ENCODE measurements around the gene DDB1.

DDB1 gene

DNA sequence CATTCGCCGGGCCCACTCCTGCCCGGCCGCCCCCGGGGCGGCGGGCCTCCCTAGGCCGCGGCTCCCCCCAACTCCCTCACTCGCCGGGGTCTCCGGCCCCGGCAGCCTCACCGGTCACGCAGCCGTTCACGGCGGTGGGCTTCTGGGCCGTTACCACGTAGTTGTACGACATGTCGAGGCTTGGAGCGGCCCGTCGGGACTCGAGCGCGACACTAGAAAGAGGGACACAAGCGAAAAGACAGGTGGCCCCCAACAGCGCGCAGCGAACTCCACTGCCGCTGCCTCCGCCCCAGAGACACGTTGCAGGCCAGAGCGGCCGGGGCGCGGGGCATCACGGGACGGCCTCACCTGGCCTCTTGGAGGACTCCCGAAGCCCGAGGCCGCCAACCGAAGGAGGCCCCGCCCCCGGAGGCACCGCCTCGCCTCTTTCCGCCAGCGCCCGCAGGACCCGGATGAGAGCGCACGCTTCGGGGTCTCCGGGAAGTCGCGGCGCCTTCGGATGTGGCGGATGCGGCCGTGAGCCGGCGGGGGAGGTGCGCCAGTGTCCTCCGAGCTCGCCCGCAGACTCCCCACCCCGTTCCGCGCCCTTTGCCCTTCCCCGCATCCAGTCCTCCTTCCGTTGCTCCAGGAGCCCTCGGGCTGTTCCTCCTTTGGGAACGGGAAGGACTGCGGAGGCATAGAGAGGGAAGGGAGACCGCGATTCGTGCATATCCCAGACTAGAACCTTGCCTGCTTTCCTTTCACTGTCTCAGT lies at the start of gene DDB1, which contains the start of gene TKFC:
Gene DDB1, minus strand, starts transcription at position 309 of the 753 bp plus-strand sequence. Its CDS starts 137 bp downstream, at position 172.
Gene TKFC, plus strand, starts transcription at position 432 of the 753 bp plus-strand sequence. CDS start 1,501 bp downstream, outside the sequence.
- peak; percentile 96 to 98 (median 97) for DNase-seq (ENCODE audit: low read depth in 3 of 3)

- DNase-seq (ENCODE audit: low read depth in 3 of 3): no peak
These were observed 48.0 kb upstream of the DDB1 start for GRCh38 chr11:61380884-61381283.

- DNase-seq (ENCODE audit: low read depth in 3 of 3): no peak
These were observed 45.9 kb upstream of the DDB1 start for GRCh38 chr11:61378713-61379313.

DNA sequence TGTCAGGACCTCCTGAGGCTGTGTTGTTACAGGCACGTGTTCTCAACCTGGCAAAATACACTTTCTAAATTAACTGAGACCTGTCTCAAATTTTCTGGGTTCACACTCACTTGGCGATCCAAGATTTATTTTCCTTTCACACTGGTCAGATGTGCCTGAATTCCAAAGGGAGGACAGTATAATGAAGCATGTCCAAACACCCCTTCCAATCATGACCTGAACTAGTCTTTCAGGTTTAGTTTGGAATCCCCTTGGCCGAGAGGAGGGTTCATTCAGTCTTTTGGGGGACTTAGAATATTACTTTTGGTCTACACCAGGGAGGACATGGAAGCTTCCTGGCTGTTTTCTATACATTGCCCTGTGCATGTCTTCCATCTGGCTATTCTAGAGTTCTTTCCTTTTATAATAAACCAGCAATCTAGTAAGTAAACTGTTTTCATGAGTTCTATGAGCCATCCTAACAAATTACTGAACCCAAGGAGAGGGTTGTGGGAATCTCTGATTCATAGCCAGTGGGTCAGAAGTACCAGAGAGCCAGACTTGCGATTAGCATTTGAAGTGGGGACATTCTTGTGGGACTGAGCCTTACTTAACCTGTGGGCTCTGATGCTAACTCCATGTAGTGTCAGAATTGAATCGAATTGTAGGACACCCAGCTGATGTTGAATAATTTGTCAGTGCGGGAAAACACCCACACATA lies 44.7 kb upstream of the DDB1 start:
- no peak for DNase-seq (ENCODE audit: low read depth in 3 of 3)

DNA sequence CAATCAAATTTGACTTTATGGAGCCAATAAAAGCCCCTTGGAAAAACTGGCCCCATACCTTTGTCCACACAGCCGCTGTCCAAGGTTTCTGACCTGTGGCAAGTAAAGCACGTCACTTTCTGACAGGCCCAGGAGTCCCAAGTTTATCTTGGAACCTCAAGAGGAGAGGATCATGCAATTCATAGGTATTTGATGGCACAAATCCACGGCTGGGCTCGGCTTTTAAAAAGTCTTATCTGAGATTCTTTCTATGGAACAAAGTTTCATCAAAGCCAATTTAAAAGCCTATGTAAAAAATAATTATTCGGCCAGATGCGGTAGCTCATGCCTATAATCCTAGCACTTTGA lies 42.8 kb upstream of the DDB1 start:
- no peak for DNase-seq (ENCODE audit: low read depth in 3 of 3)

DNA sequence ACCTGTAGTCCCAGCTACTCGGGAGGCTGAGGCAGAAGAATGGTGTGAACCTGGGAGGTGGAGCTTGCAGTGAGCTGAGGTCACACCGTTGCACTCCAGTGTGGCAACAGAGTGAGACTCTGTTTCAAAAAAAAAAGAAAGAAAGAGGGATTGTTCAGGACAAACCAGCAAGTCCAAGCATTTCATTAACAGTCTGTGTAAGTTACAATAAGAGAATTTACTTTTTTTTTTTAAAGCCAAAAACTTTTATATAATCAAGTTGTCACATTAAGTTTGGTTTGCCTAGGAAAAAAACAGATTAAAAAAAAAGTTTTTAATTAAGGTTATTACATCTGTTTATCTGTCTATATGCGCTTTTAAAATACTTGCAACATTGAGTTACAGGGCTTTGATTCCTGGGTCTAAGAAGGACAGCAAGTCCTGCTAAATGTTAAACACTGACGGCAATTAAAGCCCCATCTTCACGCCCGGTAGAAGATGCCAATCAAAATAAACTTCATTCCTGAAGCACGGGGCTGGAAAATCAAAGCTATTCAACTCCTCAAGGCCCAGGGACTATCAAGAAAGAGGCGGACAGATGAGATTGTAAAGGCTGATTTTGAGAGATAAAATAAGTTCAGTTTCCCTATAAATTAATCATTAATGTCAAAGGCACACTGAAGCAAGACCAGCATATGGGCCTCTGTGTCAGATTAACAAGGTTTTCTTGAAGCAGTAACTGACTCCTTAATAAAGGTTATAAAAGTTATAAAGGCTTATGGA lies 39.9 kb upstream of the DDB1 start:
- DNase-seq (ENCODE audit: low read depth in 3 of 3): no peak

GRCh38 chr11:61370349-61371005 lies 37.6 kb upstream of the DDB1 start:
- no peak for DNase-seq (ENCODE audit: low read depth in 3 of 3)

DNA sequence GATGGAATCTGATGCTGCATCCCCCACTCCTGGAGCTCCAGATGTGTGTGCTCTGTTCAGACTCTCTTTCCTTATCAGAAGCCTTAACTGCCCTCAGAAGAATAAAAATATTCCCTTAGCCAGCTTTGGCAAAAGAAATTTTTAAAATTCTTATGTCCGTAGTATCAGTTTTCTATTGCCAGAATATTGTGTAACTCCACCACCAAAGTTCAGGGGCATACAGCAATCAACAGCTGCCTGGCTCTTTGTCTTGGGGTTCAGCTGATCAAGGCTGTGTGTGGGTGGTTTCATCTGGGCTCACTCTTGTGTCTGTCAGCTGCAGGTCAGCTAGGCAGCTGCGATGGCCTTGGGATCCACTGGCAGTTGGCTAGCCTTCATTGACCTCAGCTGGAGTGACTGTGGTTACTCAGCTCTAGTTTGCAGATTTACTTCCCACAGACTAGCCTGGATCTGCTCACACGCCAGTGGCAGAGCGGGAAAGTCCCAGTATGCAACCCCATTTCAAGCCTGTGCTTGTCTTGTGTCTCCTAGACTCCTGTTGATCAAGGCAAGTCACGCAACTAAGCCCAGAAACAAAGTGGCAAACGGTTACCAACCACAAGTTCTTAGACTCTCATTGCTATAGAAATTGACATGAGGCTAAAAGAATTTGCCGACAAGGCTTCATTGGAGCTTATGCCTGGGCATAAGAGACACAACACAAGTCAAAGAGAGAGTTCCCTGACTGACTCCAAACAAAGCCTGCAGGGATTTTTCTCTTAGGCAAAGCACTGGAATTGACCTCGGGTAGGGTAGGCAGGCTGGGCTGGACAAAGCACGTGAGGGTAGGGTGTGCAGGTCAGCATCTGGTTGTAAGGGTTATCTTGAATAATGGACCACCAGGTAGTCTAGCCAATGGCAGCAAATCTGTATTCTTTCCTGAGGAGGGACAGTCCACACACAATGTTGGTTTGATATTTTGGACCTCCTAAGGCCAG lies 36.8 kb upstream of the DDB1 start:
- DNase-seq (ENCODE audit: low read depth in 3 of 3): no peak

DNA sequence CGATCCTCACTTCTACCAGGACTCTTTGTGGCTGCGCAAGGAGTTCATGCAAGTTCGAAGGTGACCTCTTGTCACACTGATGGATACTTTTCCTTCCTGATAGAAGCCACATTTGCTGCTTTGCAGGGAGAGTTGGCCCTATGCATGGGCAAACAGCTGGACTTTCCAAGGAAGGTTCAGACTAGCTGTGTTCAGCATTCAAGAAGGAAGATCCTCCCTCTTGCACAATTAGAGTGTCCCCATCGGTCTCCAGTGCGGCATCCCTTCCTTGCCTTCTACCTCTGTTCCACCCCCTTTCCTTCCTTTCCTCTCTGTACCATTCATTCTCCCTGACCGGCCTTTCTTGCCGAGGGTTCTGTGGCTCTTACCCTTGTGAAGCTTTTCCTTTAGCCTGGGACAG lies 35.7 kb upstream of the DDB1 start:
- DNase-seq (ENCODE audit: low read depth in 3 of 3): no peak

DNA sequence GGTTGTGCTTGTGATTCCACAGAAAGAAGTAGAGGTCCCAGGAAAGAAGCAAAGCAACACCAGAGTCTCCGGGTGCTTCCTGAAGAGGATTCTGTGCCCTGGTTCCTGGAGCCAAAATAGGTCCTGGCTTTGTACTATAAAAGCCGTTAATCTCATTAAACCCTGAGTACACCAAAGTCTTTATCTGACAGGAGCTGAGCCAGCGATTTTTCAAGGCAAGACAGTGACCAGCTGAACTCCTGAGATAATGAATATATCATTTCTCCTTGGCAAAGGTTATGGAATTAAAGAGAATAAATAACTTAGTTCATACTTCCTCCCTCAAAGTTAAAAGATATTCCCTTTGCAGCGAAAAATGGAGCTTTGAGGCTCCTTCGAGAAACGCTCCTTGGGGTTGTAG lies 34.5 kb upstream of the DDB1 start:
- DNase-seq (ENCODE audit: low read depth in 3 of 3): no peak

DNA sequence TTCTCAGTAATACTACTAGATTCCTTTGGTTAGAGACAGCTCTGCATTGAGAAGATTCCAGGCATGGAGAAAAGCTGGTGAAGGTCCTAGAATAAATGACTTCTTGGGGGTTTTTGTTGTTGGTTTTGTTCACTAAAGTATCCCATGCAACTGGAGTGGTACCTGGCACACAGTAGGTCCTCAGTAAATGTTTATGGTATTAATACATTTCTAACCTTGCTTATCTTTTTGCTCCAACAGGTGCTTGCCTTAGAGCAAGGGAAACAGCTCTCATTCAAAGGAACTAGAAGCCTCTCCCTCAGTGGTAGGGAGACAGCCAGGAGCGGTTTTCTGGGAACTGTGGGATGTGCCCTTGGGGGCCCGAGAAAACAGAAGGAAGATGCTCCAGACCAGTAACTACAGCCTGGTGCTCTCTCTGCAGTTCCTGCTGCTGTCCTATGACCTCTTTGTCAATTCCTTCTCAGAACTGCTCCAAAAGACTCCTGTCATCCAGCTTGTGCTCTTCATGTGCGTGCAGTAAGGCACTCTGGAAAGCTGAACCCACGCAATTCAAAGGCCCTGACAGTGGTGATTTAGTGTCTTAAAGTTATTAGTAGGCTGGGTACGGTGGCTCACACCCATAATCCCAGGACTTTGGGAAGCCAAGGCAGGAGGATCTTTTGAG lies 31.2 kb upstream of the DDB1 start:
- DNase-seq (ENCODE audit: low read depth in 3 of 3): no peak

GRCh38 chr11:61362542-61362875 lies 29.6 kb upstream of the DDB1 start:
- peak in 1 of 3 donors; percentile 8 for DNase-seq (ENCODE audit: low read depth in 3 of 3)

- peak; percentile 83 to 90 (median 84) for DNase-seq (ENCODE audit: low read depth in 3 of 3)
These were observed 29.0 kb upstream of the DDB1 start, which contains the start of the genes CYB561A3 and TMEM138 for GRCh38 chr11:61361741-61362541. CYB561A3 (minus strand) TSS chr11:61361882; CDS start chr11:61356713, 5,169 bp downstream. TMEM138 (plus strand) TSS chr11:61362374; CDS start chr11:61364391, 2,017 bp downstream.

- peak in 1 of 3 donors; percentile 15 for DNase-seq (ENCODE audit: low read depth in 3 of 3)
These were observed 28.4 kb upstream of the DDB1 start for GRCh38 chr11:61361237-61361740.

DNA sequence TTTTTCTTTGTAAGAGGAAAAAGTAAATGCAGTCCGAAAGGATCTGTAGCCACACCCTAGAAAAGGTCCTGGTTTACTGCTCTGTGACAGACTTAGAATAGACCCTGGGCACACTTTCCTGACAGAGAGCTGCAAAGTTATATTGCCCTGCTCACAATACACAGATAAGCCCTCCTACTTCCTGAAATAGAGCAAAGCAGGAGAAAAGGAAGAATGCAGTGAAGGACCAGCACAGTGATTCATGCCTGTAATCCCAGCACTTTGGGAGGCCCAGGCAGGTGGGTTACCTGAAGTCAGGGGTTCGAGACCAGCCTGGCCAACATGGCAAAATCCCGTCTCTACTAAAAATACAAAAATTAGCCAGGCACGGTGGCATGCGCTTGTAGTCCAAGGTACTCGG lies 26.6 kb upstream of the DDB1 start:
- DNase-seq (ENCODE audit: low read depth in 3 of 3): no peak

DNA sequence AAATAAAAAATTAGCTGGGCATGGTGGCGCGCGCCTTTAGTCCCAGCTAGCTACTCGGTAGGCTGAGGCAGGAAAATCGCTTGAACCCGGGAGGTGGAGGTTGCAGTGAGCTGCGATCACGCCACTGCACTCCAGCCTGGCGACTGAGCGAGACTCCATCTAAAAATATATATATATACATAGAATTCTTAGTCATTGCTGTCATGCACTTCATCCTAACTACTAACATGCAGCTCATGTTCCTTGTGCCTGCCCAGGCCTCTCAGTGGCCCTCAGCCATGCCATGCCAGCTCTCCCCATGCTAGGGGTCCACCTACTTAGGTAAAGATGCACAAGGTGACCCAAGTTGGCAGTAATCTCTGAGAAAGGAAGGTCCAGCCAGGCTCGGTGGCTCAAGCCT lies 25.7 kb upstream of the DDB1 start:
- no peak for DNase-seq (ENCODE audit: low read depth in 3 of 3)

GRCh38 chr11:61357894-61358239 lies 25.0 kb upstream of the DDB1 start:
- DNase-seq (ENCODE audit: low read depth in 3 of 3): no peak

- no peak for DNase-seq (ENCODE audit: low read depth in 3 of 3)
These were observed 24.5 kb upstream of the DDB1 start for GRCh38 chr11:61357233-61357893.
